Dedifferentiated amniotic fluid mesenchymal stem cell (primary cell): ENCODE data around the gene MKI67.
A peak's percentile ranks its signal among the peaks of the same experiment; 100 is the strongest.
"Not testable (repeated sequence)": the region's sequence is repeated elsewhere in the genome, so short reads cannot be mapped to it uniquely, and the experiment has no call there.

ENCODE experiments used
- DNase-seq: peaks from one replicate; pipeline ENCODE4 v3.0.0-alpha.2; 2016; ENCODE audit errors: extremely low spot score

Gene MKI67

GRCh38 chr10:128150045-128150493, 23.8 kb upstream of the MKI67 start:
- no peak for DNase-seq

- no peak for DNase-seq
These were observed 23.2 kb upstream of the MKI67 start for GRCh38 chr10:128149267-128150014.

GRCh38 chr10:128147669-128148068, 21.4 kb upstream of the MKI67 start:
- DNase-seq: peak; percentile 39

DNA sequence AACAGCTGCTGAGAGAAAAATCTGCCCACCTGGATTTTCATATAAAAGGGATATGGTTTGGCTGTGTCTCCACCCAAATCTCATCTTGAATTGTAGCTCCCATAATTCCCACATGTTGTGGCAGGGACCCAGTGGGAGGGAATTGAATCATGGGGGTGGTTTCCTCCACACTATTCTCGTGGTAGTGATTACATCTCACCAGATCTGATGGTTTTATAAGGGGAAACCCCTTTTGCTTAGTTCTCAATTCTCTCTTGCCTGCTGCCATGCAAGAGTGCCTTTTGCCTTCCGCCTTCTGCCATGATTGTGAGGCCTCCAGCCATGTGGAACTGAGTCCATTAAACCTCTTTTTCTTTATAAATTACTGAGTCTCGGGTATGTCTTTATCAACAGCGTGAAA, 20.8 kb upstream of the MKI67 start:
- no peak for DNase-seq

DNA sequence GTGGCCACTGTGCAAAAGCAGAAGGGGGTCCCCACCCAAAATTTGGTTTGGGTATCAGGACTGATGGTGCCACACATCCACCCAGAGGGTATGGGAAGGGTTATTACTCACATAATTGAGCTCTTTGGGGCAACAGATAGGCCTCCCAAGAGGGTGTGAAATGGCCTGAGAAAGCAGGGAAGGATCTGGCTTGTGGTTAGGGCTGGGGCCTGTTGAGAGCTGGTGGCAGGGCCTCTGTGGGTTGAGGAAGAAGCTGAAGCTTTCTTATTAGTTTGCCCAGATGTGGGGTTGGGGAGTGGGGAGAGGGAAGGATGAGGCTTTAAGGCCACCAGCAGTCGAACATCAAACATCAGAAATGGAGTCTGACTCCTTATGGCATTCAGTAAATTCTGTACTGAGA, 18.3 kb upstream of the MKI67 start:
- DNase-seq: no peak

- no peak for DNase-seq
These were observed 17.3 kb upstream of the MKI67 start for GRCh38 chr10:128143531-128143930.

- DNase-seq: no peak
These were observed 14.2 kb upstream of the MKI67 start for GRCh38 chr10:128140425-128140824.

GRCh38 chr10:128138429-128138828, 12.2 kb upstream of the MKI67 start:
- not testable (repeated sequence) for DNase-seq

DNA sequence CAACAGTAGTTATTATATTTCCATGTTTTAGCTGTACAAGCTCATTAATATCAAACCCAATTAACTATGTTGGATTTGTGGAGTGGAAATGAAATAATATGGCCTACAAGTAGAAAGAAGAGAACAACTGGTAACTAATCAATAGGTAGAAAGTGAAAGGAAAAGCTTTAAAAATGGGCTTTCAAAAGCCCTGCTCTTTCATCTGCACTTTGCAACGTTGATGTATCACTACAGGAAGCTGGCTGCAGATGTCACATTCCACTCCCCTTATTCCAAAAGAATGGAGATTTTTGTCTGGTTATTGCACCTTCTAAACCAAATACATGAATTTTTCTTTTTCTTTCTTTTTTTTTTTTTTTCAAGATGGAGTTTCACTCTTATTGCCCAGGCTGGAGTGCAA, 11.7 kb upstream of the MKI67 start:
- DNase-seq: no peak

DNA sequence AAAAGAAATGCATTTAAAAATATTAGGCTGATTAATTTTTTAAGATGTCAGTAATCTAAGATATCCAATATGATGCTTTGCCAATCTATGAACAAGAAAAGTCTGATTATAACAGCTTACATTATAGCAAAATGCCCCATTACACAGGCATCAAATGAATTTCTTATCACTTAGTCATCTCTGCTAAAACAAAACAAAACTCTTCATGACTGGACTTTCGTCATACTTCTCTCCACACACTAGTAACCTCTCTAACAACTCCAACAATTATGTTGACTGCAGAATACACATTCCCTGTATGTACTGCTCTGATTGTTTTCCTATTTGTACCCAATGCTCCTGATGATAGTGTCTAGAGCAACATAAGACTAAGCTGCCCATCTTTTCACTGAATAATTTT, 3.8 kb upstream of the MKI67 start:
- no peak for DNase-seq

DNA sequence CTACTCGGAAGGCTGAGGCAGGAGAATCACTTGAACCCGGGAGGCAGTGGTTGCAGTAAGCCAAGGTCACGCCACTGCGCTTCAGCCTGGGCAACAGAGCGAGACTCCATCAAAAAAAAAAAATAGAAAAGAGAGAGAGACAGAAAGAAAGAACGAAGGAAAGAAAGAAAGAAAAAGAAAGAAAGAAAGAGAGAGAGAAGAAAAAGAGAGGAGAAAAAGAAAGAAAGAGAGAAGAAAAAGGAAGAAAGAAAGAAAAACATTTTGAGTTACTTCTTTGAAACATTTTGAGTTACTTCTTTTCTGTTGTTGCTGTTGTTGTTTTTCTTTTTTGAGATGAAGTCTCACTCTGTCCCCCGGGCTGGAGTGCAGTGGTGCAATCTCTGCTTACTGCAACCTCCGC, 2.4 kb upstream of the MKI67 start:
- DNase-seq: no peak

DNA sequence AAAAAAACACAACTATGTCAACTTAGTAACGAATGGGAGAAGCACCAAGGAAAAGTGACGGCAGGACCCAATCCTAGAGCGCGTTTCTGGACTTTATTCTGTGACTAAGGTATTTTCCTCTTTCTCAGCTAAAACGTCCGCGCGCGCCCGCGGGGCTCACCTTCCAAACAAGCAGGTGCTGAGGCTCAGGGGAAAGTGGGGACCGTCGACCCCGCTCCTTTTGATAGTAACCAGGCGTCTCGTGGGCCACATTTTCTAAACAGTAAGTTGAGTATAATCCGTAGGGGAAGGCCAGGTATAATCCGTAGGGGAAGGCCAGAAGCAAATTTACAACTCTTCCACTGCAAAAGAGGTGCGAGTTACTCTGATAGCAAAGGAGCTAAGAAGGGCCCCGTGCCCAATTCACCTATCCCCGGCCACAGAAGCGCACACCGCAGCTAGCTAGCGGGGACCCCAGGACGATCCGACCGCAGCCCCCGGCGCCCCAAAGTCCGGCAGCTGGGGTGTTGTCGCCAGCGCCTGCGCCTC, 743 bp downstream of the MKI67 start:
- no peak for DNase-seq

GRCh38 chr10:128124813-128125403, 1.3 kb downstream of the MKI67 start:
- no peak for DNase-seq

GRCh38 chr10:128123846-128124245, 2.4 kb downstream of the MKI67 start:
- no peak for DNase-seq

GRCh38 chr10:128122931-128123330, 3.3 kb downstream of the MKI67 start:
- DNase-seq: no peak

- DNase-seq: no peak
These were observed 4.3 kb downstream of the MKI67 start for GRCh38 chr10:128121750-128122412.

- no peak for DNase-seq
These were observed 9.2 kb downstream of the MKI67 start for GRCh38 chr10:128116851-128117615.

GRCh38 chr10:128116187-128116586, 10.0 kb downstream of the MKI67 start:
- DNase-seq: no peak

- DNase-seq: no peak
These were observed 10.9 kb downstream of the MKI67 start for GRCh38 chr10:128115356-128115755.

- no peak for DNase-seq
These were observed 11.3 kb downstream of the MKI67 start for GRCh38 chr10:128114901-128115300.

DNA sequence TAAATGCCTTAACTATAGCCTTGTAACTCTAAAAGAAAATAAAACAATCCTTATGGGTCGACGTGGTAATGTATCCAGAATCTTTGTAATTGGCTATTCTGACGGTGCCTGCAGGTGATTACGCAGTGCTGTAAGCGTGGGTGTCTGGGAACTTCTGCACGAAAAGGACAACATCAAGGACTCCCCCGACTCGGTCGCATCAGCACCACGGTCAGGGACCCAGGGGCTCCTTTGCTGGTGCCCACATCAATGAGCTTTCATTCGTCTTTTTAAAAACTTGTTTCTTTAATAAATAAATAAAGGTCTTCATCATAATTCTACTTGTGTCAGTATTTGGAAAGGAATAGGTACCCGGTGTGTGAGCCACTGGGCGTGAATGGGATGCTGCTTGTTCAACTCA, 13.2 kb downstream of the MKI67 start:
- no peak for DNase-seq

- no peak for DNase-seq
These were observed 14.5 kb downstream of the MKI67 start for GRCh38 chr10:128111696-128112095.
